Endothelial cell of umbilical vein (primary cell): ENCODE data around the gene RBP4. TPM values are rescaled to one million over a fixed set of nuclear protein-coding genes. Genes with fewer than 3 reads are reported as not detected.
A peak's percentile ranks its signal among the peaks of the same experiment; 100 is the strongest.

Source experiments
- BruUV-seq: library from RNA; stranded (reverse); fragments of 400-500 nt; replicated peaks from 2 replicates; lab custom pipeline; 2021; lab: Mats Ljungman, UMichigan
- CTCF ChIA-PET: fragments of 300-600, 350-600 bp; sonication (Branson Sonifier 250); formaldehyde crosslinking; loops from one replicate; lab custom pipeline; 2021; ENCODE audit warnings: antibody characterized with exemption, inconsistent platforms; lab: Charles Lee
- POLR2A ChIA-PET: fragments of 300-600, 350-600 bp; sonication (Branson Sonifier 250); formaldehyde crosslinking; loops from one replicate; lab custom pipeline; 2021; ENCODE audit warnings: antibody characterized with exemption, inconsistent platforms; lab: Charles Lee
- DNase-seq: peaks from one replicate; pipeline ENCODE4 v3.0.0-alpha.2; 2011; ENCODE audit warnings: low read depth, low spot score
- FAIRE-seq: peaks from 2 replicates; lab custom pipeline; 2011; peaks lifted over from hg19 to GRCh38; lab: Jason Lieb, UNC
- H2AFZ ChIP-seq: 2 replicates; pipeline ENCODE4 v1.6.0; 2012; ENCODE audit warnings: low read depth, low read length, control low read depth, inconsistent platforms
- H3K27ac ChIP-seq: 2 replicates; pipeline ENCODE4 v1.5.1; 2011; ENCODE audit warnings: low read depth, mild to moderate bottlenecking, control low read depth, low read length, moderate library complexity; ENCODE audit not compliant: insufficient read depth
- H3K27me3 ChIP-seq, 2 experiments: 2 replicates each; pipeline versions ENCODE4 v1.6.0 to v1.6.1; 2011; ENCODE audit warnings: low read length in 2 of 2, mixed read lengths in 1 of 2; ENCODE audit not compliant: control insufficient read depth in 2 of 2, insufficient read depth in 2 of 2
- H3K36me3 ChIP-seq, 2 experiments: 2 replicates in 1 of 2; 3 replicates in 1 of 2; pipeline ENCODE4 v1.5.1; 2011; ENCODE audit warnings: low read length in 2 of 2, mild to moderate bottlenecking in 1 of 2, moderate library complexity in 1 of 2; ENCODE audit not compliant: control insufficient read depth in 2 of 2, insufficient read depth in 2 of 2; ENCODE audit errors: extremely low read depth in 1 of 2
- H3K4me1 ChIP-seq: 3 replicates; pipeline ENCODE4 v1.5.1; 2011; ENCODE audit warnings: mild to moderate bottlenecking, low read length; ENCODE audit not compliant: control insufficient read depth, insufficient read depth; ENCODE audit errors: extremely low read depth
- H3K4me2 ChIP-seq: 2 replicates; pipeline ENCODE4 v1.6.1; 2011; ENCODE audit warnings: low read length, control low read depth, mixed read lengths; ENCODE audit not compliant: insufficient read depth
- H3K4me3 ChIP-seq, 3 experiments: fragments of 200-600 bp in 1 of 3; sonication (generic), shearing (Covaris generic) in 1 of 3; replicated peaks in 1 of 3; 2 replicates each; pipeline ENCODE4 v1.5.1; 2011 to 2016; ENCODE audit warnings: control low read depth in 3 of 3, low read length in 3 of 3, mild to moderate bottlenecking in 2 of 3, inconsistent platforms in 1 of 3, low read depth in 1 of 3, moderate library complexity in 1 of 3; ENCODE audit not compliant: insufficient read depth in 1 of 3
- H3K79me2 ChIP-seq: 2 replicates; pipeline ENCODE4 v1.6.0; 2012; ENCODE audit warnings: low read length, inconsistent platforms; ENCODE audit not compliant: control insufficient read depth, insufficient read depth
- H3K9ac ChIP-seq: replicated peaks from 2 replicates; pipeline ENCODE3; 2011; ENCODE audit warnings: low read length, control low read depth; ENCODE audit not compliant: insufficient read depth; ENCODE audit errors: extremely low read depth
- H3K9me1 ChIP-seq: replicated peaks from 3 replicates; pipeline ENCODE4 v1.6.0; 2011; ENCODE audit warnings: mild to moderate bottlenecking, low read length; ENCODE audit not compliant: control insufficient read depth, insufficient read depth; ENCODE audit errors: extremely low read depth
- H3K9me3 ChIP-seq: replicated peaks from 2 replicates; pipeline ENCODE4 v1.5.1; 2012; ENCODE audit warnings: low read length, inconsistent platforms; ENCODE audit not compliant: control insufficient read depth, insufficient read depth
- H4K20me1 ChIP-seq: replicated peaks from 2 replicates; pipeline ENCODE3; 2011; ENCODE audit warnings: mild to moderate bottlenecking, low read length; ENCODE audit not compliant: control insufficient read depth, insufficient read depth; ENCODE audit errors: extremely low read depth
- EZH2 ChIP-seq: IDR thresholded peaks from 2 replicates; pipeline ENCODE4 v1.6.1; 2012; ENCODE audit warnings: borderline replicate concordance, low read depth, mild to moderate bottlenecking, moderate library complexity, low read length, inconsistent platforms; ENCODE audit not compliant: severe bottlenecking
- FOS ChIP-seq: IDR thresholded peaks from 2 replicates; pipeline ENCODE4 v1.6.1; 2011; ENCODE audit warnings: mild to moderate bottlenecking, low read length, moderate library complexity, borderline replicate concordance; ENCODE audit not compliant: insufficient read depth
- GATA2 ChIP-seq: IDR thresholded peaks from 2 replicates; pipeline ENCODE4 v1.7.0; 2011; ENCODE audit warnings: low read depth, mild to moderate bottlenecking, moderate library complexity, mixed read lengths, low read length; ENCODE audit not compliant: insufficient read length, insufficient read depth
- JUN ChIP-seq: IDR thresholded peaks from 2 replicates; pipeline ENCODE4 v1.6.1; 2011; ENCODE audit warnings: borderline replicate concordance, low read depth; ENCODE audit not compliant: insufficient read length, insufficient read depth
- MYC ChIP-seq: IDR thresholded peaks from one replicate; pipeline ENCODE4 v1.6.1; 2011; ENCODE audit warnings: mild to moderate bottlenecking, low read depth, low read length
- POLR2A ChIP-seq: IDR thresholded peaks from 2 replicates; pipeline ENCODE4 v1.6.1; 2012; ENCODE audit warnings: low read depth, mild to moderate bottlenecking, control low read depth, low read length
- POLR2AphosphoS5 ChIP-seq: IDR thresholded peaks from 2 replicates; pipeline ENCODE4 v1.6.1; 2012; ENCODE audit warnings: low read depth, mild to moderate bottlenecking, control low read depth, low read length, moderate library complexity; ENCODE audit not compliant: insufficient read depth
- dilution Hi-C: fragments of 300-500 bp; cut with MboI; formaldehyde crosslinking; loops from one replicate; pipeline ENCODE4 v1.15.0; 2019; ENCODE audit warnings: low sequenced_read_pairs; ENCODE audit not compliant: extremely low pct_ligation_motif_present
- intact Hi-C: fragments of 100-400 bp; cut with micrococcal nuclease; formaldehyde crosslinking; loops from one replicate; pipeline ENCODE4 v1.10.0; 2022
- polyA plus RNA-seq, 4 experiments: library from polyadenylated mRNA; depleted of rRNA in 3 of 4; stranded (reverse) in 3 of 4; unstranded in 1 of 4; fragments of >200 nt; gene quantifications; 2 replicates each; pipeline versions ENCODE4 v1.2.1 to v1.2.3, GENCODE V29; 2011 to 2012; ENCODE audit warnings: missing spikeins in 1 of 4
- total RNA-seq: library from RNA; stranded (reverse); gene quantifications from 2 replicates; pipeline ENCODE4 v1.2.3, GENCODE V29; 2021
- TF ChIP-seq, protein P1 (sequence below), 2 donors: IDR thresholded peaks; 1 replicate in 1 of 2; 2 replicates in 1 of 2; pipeline ENCODE4 v1.5.1; 2011; ENCODE audit warnings: low read length in 2 of 2, mild to moderate bottlenecking in 2 of 2, moderate library complexity in 2 of 2, control low read depth in 1 of 2, inconsistent platforms in 1 of 2, low read depth in 1 of 2; ENCODE audit not compliant: insufficient read depth in 1 of 2; ENCODE audit errors: extremely low read depth in 1 of 2
- TF ChIP-seq, protein P2 (sequence below): IDR thresholded peaks from 2 replicates; pipeline ENCODE4 v1.6.1; 2011; ENCODE audit not compliant: insufficient read depth, insufficient read length

The RBP4 gene
- total and polyA plus RNA-seq, 2 donors (not counting 3 experiments of a cell fraction or from before 2014, with no cell fraction given), result not detected

GRCh38 chr10:93604146-93604545, 3.1 kb upstream of the RBP4 start:
- H3K9ac ChIP-seq, result no peak overlapping the region
- H3K27ac ChIP-seq, result no peak overlapping the region
- H3K4me1 ChIP-seq, result no peaks in the 10 kb centered on the region
- FAIRE-seq, result no peak
- H3K79me2 ChIP-seq, result no peaks in the 10 kb centered on the region
- BruUV-seq, result no TSS peak
- H3K27me3 ChIP-seq, result peaks cover 25 to 49% of the 10 kb centered on the region in 2 experiments
- H3K36me3 ChIP-seq, result no peaks in the 10 kb centered on the region
- no peaks in the 10 kb centered on the region for H4K20me1 ChIP-seq
- no peaks in the 10 kb centered on the region for H3K9me3 ChIP-seq
- no peak overlapping the region for H2AFZ ChIP-seq
- intact Hi-C loops (no loop called here), dilution Hi-C loops (no loop called here)
- ChIA-PET POLR2A (no interaction called here), CTCF (interaction anchor here (0.8 kb wide), 1 partner anchor 49 kb away, joined by 3 read pairs; no protein-coding TSS in a partner anchor)
- H3K4me2 ChIP-seq, result no peak overlapping the region
- DNase-seq, result peak; percentile 15
- TF ChIP-seq, protein P1, sequence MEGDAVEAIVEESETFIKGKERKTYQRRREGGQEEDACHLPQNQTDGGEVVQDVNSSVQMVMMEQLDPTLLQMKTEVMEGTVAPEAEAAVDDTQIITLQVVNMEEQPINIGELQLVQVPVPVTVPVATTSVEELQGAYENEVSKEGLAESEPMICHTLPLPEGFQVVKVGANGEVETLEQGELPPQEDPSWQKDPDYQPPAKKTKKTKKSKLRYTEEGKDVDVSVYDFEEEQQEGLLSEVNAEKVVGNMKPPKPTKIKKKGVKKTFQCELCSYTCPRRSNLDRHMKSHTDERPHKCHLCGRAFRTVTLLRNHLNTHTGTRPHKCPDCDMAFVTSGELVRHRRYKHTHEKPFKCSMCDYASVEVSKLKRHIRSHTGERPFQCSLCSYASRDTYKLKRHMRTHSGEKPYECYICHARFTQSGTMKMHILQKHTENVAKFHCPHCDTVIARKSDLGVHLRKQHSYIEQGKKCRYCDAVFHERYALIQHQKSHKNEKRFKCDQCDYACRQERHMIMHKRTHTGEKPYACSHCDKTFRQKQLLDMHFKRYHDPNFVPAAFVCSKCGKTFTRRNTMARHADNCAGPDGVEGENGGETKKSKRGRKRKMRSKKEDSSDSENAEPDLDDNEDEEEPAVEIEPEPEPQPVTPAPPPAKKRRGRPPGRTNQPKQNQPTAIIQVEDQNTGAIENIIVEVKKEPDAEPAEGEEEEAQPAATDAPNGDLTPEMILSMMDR (IDR thresholded peaks at IDR 0.05; ENCODE audit: extremely low read depth in 1 of 2, insufficient read depth in 1 of 2, low read depth in 1 of 2, low read length in 2 of 2), result no peak
- TF ChIP-seq JUN, result no peak
- no peak for TF ChIP-seq EZH2
- TF ChIP-seq, protein P2, sequence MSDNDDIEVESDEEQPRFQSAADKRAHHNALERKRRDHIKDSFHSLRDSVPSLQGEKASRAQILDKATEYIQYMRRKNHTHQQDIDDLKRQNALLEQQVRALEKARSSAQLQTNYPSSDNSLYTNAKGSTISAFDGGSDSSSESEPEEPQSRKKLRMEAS, result no peak
- no peak for TF ChIP-seq FOS
- no peak for TF ChIP-seq MYC
- no peak for TF ChIP-seq GATA2
- TF ChIP-seq POLR2AphosphoS5, result no peak
- TF ChIP-seq POLR2A, result no peak
- no peaks in the 10 kb centered on the region for H3K9me1 ChIP-seq
- no peak overlapping the region for H3K4me3 ChIP-seq
